GM21360 (cell line): Measurements from ENCODE around the gene LAGE3.

Experiments
- ATAC-seq: cut with Tn5 transposase; IDR thresholded peaks from one replicate; pipeline ENCODE4 v1.9.1; 2021; ENCODE audit warnings: mild to moderate bottlenecking, moderate library complexity; ENCODE audit not compliant: unreplicated experiment

The LAGE3 gene

GRCh38 chrX:154477891-154478477 lies 1.1 kb downstream of the LAGE3 start:
- no peak for ATAC-seq

- ATAC-seq: no peak
Measured at GRCh38 chrX:154476821-154477220, 2.3 kb downstream of the LAGE3 start.

DNA sequence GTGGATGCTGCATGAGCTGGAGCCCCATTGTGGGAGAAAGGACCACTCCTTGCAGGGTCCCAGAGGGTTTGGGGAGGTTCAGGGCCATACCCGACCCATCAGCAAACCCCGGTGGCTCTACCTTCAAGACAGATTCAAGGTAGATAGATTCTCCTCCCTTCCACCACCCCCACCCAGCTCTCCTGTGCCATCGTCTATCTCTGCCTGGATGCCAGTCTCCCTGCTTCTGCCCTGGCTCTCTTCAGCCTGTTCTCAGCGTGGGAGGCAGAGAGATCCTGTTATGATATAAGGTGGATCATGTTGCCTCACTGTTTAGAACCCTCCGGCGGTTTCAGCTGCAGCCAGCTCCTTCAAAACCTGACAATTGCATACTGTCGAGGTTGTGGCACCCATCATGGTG lies 5.4 kb downstream of the LAGE3 start:
- no peak for ATAC-seq

DNA sequence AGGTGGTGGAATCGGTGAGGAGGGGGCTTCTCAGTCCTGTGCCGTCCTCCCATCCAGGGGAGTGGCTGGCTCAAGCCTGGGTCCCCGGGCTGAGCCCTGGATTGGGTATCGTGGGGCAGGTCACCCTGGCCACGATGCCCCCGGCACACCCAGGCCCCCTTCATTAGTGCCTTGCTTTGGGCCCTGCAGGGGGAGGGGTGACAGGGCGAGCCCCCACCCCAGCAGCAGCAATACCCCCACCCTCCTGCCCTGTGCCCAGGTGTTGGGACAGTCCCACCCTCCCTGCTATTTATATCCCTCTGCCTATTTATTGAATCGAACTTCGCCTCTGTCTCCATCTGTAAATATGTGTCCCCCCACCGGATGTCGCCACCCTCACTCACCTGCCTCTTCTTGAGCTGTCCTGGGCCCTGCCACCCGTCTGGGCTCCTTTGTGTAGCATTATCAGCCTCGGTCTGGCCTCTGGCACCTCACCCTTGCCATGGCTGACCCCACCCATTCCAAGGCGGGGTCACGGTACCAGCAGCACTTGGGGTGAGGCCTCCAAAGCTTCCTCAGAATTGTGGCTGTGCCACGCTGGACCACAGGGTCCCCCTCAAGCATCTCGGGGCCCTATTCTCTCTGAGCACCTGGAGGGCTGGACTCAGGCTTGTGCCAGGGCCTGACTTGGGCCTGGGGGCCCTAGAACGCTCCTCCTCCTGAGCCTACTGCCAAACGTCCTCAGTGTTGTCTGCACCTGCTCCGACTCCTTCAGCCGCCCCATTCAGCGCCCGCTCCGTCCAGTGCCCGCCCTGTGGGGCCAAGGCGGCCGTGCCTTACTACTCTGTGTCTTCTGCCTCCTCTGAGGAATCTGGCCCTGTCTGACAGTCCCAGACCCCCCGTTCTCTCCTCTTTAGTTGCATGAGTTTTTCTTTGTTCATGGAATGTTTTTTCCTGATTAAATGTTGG lies 6.1 kb downstream of the LAGE3 start:
- ATAC-seq: no peak

GRCh38 chrX:154471839-154472684 lies 7.0 kb downstream of the LAGE3 start:
- ATAC-seq: no peak

GRCh38 chrX:154470914-154471568 lies 8.0 kb downstream of the LAGE3 start:
- ATAC-seq: no peak

DNA sequence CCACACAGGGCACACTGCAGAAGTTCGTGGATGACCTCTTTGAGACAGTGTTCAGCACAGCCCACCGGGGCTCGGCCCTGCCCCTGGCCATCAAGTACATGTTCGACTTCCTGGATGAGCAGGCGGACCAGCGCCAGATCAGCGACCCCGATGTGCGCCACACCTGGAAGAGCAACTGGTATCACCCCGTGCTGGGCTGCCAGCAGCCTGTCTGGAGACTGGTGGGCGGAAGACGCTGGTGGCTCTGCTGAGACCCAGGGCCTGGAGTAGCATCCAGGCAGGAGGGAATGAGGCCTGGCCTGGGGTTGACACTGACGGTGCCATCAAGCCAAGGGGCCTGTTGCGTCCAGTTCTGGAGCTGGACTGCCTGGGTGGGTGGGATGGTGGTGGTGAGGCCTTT lies 8.6 kb downstream of the LAGE3 start:
- ATAC-seq: no peak

DNA sequence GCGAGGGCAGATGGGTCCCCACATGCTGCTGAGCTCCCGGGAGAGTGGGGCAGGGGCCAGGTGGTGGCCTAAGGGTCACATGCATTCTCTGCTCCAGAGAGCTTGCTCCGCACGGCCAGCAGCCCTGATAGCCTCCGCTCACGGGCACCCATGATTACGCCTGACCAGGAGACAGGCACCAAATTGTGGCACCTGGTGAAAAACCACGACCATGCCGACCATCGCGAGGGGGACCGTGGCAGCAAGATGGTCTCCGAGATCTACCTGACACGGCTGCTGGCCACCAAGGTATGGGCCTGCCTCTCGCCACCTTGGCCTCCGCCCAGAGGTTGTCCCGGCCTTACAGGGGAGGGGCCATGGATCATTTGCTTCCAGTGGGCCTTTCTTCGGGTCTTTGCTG lies 9.2 kb downstream of the LAGE3 start:
- no peak for ATAC-seq

DNA sequence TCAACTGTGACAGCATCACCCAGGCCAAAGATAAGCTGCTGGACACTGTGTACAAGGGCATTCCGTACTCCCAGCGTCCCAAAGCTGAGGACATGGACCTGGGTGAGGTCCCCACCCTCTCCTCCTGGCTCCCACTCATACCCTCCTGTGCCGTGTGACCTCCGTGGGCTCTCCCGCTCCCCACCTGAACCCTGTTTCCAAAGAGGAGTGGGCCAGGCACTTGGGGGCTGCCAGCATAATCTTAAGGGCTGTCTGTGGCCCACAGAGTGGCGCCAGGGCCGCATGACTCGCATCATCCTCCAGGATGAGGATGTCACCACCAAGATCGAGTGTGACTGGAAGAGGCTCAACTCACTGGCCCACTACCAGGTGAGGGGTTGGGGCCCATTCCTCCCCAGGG lies 10.0 kb downstream of the LAGE3 start:
- no peak for ATAC-seq

- ATAC-seq: no peak
Measured at GRCh38 chrX:154468217-154468616, 10.9 kb downstream of the LAGE3 start.

DNA sequence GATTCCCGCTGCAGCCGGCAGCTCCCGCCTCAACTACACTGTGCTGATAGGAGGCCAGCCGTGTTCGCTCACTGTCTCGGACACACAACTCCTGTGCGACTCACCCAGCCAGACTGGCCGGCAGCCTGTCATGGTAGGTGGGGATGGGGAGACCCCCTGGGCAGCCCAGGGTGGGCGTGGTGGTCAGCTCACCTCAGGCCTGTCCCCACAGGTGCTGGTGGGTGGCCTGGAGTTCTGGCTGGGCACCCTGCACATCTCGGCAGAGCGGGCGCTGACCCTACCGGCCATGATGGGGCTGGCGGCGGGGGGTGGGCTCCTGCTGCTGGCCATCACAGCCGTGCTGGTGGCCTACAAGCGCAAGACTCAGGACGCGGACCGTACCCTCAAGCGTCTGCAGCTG lies 11.5 kb downstream of the LAGE3 start:
- ATAC-seq: no peak

GRCh38 chrX:154466907-154467306 lies 12.2 kb downstream of the LAGE3 start:
- no peak for ATAC-seq

DNA sequence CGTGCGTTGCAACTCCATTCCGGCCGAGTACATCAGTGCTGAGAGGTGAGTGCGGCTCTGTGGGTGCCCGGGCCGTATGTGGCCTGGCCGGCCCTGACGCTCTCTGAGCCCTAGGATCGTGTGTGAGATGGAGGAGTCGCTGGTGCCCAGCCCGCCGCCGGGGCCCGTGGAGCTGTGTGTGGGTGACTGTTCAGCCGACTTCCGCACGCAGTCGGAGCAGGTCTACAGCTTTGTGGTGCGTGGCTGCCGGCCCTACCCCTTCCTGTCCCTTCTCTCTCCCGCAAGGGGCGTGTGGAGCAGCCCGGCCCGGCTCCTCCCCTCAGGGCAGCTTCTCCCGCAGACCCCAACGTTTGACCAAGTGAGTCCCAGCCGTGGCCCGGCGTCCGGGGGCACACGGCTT lies 13.0 kb downstream of the LAGE3 start:
- no peak for ATAC-seq

DNA sequence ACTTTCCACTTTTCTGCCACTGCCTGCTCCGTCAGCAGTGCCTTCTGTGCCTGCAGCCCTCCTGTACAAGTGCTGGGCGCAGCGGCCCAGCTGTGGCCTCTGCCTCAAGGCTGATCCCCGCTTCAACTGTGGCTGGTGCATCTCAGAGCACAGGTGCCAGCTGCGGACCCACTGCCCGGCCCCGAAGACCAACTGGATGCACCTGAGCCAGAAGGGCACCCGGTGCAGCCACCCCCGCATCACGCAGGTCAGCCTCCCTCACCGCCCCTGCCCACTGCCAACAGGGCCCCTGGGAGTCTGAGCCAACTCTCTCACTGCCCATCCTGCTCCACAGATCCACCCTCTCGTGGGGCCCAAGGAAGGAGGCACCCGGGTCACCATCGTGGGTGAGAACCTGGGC lies 13.5 kb downstream of the LAGE3 start:
- no peak for ATAC-seq

DNA sequence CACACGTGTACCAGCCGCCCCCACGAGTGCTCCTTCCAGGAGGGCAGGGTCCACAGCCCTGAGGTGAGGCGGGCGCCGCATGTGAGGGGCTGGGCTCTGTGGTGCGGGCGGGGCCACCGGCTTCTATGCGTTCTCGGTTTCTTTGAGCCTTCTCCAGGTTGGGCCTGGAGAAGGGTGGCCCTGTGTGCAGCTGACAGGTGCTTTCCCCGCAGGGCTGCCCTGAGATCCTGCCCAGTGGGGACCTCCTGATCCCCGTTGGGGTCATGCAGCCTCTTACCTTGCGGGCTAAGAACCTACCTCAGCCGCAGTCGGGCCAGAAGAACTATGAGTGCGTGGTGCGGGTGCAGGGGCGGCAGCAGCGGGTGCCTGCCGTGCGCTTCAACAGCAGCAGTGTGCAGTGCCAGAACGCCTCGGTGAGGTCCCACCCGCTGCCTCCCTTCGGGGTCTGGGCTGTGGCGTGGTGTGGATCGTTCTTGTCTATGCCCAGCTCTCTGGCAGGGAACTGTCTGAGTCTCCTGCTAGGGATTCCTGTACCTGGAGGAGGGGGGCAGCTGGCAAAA lies 14.2 kb downstream of the LAGE3 start:
- ATAC-seq: no peak

DNA sequence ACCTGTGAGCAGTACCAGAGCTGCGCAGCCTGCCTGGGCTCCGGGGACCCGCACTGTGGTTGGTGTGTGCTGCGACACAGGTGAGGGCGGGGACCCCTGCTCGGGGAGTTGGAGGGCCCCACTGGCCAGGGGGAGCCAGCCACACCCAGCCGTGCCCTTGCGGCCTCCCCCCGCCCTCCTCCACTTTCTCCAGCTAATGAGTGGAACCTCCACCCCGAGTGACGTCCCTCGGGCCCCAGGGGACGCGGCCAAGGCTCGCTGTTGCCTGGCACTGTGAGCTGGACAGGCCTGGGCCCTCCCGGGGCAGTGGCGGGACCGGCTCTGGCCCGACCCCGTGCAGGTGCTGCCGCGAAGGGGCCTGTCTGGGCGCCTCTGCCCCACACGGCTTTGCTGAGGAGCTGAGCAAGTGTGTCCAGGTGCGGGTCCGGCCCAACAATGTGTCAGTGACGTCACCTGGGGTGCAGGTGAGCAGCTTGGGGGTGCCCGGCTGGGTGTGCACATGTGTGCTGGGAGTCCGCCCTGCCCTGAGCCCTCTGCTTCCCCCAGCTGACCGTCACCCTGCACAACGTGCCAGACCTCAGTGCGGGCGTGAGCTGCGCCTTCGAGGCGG lies 15.4 kb downstream of the LAGE3 start:
- ATAC-seq: no peak

DNA sequence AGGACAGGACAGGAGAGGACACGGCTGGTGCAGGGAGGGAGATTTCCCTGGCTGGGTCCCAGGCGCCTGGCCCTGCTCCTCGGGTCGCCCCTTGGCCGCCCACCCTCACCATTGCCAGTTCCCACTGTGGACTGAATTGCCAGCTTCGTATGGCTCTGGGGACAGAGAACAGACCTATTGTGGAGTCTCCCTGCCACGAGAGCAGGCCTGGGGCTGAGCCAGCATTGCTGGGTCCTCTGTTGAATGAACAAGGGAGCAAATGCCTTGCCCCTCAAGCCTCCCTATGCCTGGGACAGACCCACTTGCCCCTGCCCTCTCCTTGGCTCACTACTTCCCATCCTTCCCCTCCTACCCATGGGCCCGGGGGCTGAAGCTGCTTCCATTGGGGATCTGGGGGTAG lies 16.7 kb downstream of the LAGE3 start:
- ATAC-seq: no peak

DNA sequence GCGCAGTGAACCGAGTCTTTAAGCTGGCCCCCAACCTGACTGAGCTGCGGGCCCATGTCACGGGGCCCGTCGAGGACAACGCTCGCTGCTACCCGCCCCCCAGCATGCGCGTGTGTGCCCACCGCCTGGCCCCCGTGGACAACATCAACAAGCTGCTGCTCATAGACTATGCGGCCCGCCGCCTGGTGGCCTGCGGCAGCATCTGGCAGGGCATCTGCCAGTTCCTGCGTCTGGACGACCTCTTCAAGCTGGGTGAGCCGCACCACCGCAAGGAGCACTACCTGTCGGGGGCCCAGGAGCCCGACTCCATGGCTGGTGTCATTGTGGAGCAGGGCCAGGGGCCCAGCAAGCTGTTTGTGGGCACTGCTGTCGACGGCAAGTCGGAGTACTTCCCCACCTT lies 18.8 kb downstream of the LAGE3 start:
- ATAC-seq: no peak

DNA sequence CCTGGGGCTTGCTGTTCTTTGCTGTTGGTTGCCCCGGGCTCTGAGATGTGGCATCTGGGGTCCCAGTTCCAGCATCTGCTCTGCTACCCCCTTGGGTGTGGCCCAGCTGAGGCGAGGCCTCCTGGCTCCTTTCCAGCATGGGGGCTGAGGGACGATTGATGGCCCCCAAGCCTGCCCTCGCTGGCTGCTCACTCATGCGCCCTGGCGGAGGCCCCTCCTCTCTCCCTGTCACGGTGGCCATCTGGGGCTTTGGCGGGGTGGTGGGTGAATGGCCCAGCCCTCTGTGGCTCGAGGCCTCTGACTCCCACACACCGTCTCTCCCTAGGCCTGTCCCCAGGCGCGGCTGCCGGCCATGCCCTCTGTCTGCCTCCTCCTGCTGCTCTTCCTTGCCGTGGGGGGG lies 19.2 kb downstream of the LAGE3 start:
- no peak for ATAC-seq
